ENCODE measurements around the gene NUMBL. TPM values are rescaled to one million over a fixed set of nuclear protein-coding genes. Genes with fewer than 3 reads are reported as not detected.

The NUMBL gene
- total and polyA plus RNA-seq, 9 of the 15 experiments (the other 6 are each of a cell fraction or from before 2014, with no cell fraction given) = 0.39 to 38.6 (median 6.6) TPM

DNA sequence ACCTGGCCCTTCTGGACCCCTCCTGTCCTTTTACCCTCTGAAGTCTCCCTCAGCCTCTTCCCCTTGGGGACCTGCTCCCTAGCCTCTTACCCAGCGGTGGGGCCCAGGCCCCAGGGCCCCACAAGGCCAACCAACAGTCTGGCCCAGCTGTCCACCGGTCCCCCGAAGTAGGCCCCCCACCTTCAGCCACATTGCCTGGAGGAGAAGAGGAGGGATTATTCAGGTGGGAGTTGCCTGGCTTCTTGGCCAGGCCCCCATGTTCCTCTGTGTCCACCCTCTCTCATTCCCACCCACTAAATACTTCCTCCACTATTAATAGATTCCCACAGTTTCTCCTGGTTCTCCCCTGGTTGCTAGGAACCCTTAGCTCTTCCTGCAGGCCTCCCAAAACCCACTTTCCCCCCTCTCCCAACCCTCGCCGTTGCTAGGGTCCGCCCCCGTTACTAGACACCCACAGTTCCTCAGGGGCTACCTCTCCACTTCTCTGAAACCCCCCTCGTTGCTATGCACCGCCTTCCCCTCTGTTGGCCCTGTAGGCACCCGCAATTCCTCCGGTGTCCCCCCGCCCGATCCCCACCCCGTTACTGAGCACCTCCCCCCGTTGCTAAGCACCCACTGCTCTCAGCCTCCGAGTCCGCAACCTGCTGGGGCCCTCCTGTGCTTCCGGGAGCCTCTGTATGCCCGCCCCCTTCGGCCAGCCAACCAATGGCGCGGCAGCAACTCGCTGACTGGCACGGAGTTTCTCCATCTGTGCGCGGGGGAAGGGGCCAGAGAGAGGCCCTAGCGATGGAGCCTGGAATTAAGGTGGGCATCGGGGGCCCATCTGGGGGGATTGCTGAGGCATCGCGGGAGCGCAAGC, 24.2 kb upstream of the NUMBL start (continued):
- TF ChIP-seq, protein P1, sequence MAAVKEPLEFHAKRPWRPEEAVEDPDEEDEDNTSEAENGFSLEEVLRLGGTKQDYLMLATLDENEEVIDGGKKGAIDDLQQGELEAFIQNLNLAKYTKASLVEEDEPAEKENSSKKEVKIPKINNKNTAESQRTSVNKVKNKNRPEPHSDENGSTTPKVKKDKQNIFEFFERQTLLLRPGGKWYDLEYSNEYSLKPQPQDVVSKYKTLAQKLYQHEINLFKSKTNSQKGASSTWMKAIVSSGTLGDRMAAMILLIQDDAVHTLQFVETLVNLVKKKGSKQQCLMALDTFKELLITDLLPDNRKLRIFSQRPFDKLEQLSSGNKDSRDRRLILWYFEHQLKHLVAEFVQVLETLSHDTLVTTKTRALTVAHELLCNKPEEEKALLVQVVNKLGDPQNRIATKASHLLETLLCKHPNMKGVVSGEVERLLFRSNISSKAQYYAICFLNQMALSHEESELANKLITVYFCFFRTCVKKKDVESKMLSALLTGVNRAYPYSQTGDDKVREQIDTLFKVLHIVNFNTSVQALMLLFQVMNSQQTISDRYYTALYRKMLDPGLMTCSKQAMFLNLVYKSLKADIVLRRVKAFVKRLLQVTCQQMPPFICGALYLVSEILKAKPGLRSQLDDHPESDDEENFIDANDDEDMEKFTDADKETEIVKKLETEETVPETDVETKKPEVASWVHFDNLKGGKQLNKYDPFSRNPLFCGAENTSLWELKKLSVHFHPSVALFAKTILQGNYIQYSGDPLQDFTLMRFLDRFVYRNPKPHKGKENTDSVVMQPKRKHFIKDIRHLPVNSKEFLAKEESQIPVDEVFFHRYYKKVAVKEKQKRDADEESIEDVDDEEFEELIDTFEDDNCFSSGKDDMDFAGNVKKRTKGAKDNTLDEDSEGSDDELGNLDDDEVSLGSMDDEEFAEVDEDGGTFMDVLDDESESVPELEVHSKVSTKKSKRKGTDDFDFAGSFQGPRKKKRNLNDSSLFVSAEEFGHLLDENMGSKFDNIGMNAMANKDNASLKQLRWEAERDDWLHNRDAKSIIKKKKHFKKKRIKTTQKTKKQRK (IDR thresholded peaks at IDR 0.05; ENCODE audit: borderline replicate concordance, low read depth, low read length) = peak; percentile 40; the same call in 1 of the 2 replicates
- peak; percentile 70; the same call in 1 of the 2 replicates for TF ChIP-seq EGR1 (conservative IDR thresholded peaks at IDR 0.05)
- no peak for TF ChIP-seq ZNF282 (CRISPR knock-in tag; IDR thresholded peaks at IDR 0.05)
- peak; percentile 36 for TF ChIP-seq PCBP1 (IDR thresholded peaks at IDR 0.05; ENCODE audit: low read depth, low read length, poor library complexity, severe bottlenecking)
- TF ChIP-seq, protein P2, sequence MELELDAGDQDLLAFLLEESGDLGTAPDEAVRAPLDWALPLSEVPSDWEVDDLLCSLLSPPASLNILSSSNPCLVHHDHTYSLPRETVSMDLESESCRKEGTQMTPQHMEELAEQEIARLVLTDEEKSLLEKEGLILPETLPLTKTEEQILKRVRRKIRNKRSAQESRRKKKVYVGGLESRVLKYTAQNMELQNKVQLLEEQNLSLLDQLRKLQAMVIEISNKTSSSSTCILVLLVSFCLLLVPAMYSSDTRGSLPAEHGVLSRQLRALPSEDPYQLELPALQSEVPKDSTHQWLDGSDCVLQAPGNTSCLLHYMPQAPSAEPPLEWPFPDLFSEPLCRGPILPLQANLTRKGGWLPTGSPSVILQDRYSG (tag; conservative IDR thresholded peaks at IDR 0.05; ENCODE audit: low read depth) = no peak
- TF ChIP-seq ETV5 (CRISPR knock-in tag; IDR thresholded peaks at IDR 0.05; ENCODE audit: low read depth) = no peak
- TF ChIP-seq, protein P3, sequence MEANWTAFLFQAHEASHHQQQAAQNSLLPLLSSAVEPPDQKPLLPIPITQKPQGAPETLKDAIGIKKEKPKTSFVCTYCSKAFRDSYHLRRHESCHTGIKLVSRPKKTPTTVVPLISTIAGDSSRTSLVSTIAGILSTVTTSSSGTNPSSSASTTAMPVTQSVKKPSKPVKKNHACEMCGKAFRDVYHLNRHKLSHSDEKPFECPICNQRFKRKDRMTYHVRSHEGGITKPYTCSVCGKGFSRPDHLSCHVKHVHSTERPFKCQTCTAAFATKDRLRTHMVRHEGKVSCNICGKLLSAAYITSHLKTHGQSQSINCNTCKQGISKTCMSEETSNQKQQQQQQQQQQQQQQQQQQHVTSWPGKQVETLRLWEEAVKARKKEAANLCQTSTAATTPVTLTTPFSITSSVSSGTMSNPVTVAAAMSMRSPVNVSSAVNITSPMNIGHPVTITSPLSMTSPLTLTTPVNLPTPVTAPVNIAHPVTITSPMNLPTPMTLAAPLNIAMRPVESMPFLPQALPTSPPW (CRISPR knock-in tag; IDR thresholded peaks at IDR 0.05) = peak; percentile 78
- no peak for TF ChIP-seq NR2C1 (IDR thresholded peaks at IDR 0.05)
- no peak for TF ChIP-seq NR2C1 (tag; IDR thresholded peaks at IDR 0.05)
- TF ChIP-seq ASH1L (IDR thresholded peaks at IDR 0.05; ENCODE audit: borderline replicate concordance, low read depth, partially characterized antibody) = peak; percentile 69
- peak; percentile 43; the same call in 1 of the 2 replicates for TF ChIP-seq POLR2G (IDR thresholded peaks at IDR 0.05; ENCODE audit: low read depth, low read length)
- peak; percentile 81 for TF ChIP-seq FOS (IDR thresholded peaks at IDR 0.05; ENCODE audit: extremely low read depth, insufficient read length)
- TF ChIP-seq CTBP1 (IDR thresholded peaks at IDR 0.05; ENCODE audit: borderline replicate concordance) = no peak
- no peak for TF ChIP-seq CREB1 (IDR thresholded peaks at IDR 0.05)
- peak; percentile 41; the same call in 1 of the 2 replicates for TF ChIP-seq CREB1 (CRISPR knock-in tag; IDR thresholded peaks at IDR 0.05)
- peak; percentile 20 for TF ChIP-seq POLR2B (IDR thresholded peaks at IDR 0.05; ENCODE audit: low read depth, partially characterized antibody)
- TF ChIP-seq, protein P4, sequence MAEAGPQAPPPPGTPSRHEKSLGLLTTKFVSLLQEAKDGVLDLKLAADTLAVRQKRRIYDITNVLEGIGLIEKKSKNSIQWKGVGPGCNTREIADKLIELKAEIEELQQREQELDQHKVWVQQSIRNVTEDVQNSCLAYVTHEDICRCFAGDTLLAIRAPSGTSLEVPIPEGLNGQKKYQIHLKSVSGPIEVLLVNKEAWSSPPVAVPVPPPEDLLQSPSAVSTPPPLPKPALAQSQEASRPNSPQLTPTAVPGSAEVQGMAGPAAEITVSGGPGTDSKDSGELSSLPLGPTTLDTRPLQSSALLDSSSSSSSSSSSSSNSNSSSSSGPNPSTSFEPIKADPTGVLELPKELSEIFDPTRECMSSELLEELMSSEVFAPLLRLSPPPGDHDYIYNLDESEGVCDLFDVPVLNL (CRISPR knock-in tag; IDR thresholded peaks at IDR 0.05; ENCODE audit: low read depth) = no peak

Measured in K562 (cell line).